Right lung (tissue), 5 donors: Measurements from ENCODE around the gene KRT86. TPM values are rescaled to one million over a fixed set of nuclear protein-coding genes. Genes with fewer than 3 reads are reported as not detected.
"Not testable (repeated sequence)": the region's sequence is repeated elsewhere in the genome, so short reads cannot be mapped to it uniquely, and the experiment has no call there.

ENCODE experiments used
- DNase-seq, 2 donors: peaks; one replicate each; pipeline ENCODE4 v3.0.0-alpha.2; 2013
- polyA plus RNA-seq, 5 donors: library from polyadenylated mRNA; unstranded; fragments of 120-200 nt; gene quantifications; one replicate each; pipeline versions ENCODE4 v1.2.1 to v1.2.3, GENCODE V29; 2013; ENCODE audit warnings: inconsistent platforms in 1 of 5, low replicate concordance in 1 of 5; ENCODE audit not compliant: insufficient read length in 5 of 5, insufficient read depth in 1 of 5

Gene KRT86
- polyA plus RNA-seq, 5 donors: 0.08 to 0.24 (median 0.18) TPM; not detected in 1

GRCh38 chr12:52313926-52314325 is 39.5 kb downstream of the KRT86 start:
- DNase-seq: no peak

DNA sequence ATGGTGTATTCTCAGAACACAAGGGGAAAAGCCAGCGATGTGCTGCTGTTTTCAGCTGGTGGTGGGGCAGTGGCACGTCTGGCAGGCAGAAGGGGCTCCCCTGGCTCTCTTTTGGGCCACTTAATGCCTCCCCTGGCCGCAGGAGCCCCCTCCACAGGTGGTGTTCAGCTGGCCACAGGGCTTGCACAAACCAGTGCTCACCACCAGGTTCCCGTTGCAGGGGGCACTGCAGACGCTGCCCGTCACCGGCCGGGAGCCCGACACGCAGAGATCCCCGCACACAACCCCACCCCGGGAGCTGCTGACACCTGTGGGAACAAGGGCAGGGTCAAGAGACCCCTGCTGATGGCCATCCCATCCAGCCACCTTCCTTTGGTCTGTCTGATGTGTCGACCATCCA is 40.1 kb downstream of the KRT86 start:
- DNase-seq: no peak

DNA sequence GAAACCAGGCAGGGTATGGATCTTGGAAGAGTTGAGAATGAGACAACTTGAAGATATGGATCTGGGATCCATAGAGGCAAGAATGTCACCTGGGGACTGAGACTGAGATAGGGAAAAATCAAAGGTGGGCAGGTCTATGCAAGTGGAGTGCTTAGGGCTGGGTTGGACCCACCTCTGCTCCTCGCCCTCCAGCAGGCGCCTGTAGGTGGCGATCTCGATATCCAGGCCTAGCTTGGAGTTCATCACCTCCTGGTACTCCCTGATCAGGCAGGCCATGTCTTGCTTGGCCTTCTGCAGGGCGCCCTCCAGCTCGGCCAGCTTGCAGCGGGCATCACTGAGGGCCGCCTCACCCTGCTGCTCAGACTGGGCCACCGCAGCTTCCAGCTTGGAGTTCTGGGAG is 41.3 kb downstream of the KRT86 start:
- not testable (repeated sequence) for DNase-seq

DNA sequence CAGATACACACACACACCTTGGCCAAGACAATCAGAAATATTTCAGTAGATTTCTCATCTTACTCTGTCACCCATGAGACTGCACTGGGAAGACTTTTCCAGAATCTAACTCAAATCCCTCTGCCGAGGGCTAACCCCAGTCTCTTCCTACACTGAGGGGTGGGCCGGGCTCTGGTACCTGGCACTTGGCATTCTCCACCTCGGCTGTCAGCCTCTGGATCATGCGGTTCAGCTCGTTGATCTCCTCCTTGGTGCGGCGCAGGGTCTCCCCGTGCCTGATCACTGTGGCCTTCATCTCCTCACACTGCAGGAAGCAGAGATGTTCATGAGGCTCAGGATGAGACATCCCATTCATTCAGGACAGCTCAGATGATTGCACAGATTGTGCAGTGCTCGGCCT is 41.8 kb downstream of the KRT86 start:
- no peak for DNase-seq

DNA sequence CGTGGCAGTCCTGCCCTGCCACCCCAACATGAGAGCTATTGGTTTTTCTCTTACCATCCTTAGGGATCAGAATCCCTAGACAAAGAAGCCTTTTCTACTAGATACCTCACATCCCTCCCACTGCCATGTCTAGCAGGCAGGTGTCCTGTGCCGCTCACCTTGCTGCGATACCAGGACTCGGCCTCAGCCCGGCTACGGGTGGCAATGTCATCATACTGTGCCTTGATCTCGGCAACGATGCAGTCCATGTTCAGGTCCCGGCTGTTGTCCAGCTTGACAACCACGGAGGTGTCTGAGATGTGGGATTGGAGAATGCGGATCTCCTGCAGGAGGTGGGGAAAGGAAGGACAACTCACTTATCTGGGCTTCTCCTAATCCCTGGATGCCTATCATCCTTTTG is 42.3 kb downstream of the KRT86 start:
- DNase-seq: no peak

DNA sequence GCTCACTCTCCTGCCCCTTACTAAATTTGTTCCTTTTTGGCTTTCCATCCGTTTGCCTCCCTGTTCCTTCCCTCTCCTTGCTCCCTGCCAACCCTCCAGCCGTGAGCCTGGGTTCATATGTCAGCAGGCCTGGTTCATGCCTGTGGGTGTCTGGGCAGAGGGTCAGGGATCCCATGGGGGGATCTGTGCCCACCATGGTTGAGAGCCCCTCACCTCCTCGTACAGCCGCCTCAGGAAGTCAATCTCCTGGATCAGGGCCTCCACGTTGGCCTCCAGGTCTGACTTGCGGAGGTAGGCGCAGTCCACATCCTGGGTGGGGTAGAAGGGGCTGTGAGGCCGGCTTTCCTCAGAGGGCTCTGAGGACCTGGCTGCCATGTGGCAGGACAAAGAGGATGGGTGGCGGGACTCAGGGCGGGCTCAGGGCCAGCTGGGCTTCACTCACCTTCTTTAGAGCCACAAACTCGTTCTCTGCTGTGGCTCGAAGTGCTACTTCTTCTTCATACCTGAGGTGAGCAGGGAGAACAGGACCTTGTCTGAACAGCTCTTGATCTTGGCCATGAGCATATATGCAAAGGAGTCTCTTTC is 43.1 kb downstream of the KRT86 start:
- DNase-seq: no peak

DNA sequence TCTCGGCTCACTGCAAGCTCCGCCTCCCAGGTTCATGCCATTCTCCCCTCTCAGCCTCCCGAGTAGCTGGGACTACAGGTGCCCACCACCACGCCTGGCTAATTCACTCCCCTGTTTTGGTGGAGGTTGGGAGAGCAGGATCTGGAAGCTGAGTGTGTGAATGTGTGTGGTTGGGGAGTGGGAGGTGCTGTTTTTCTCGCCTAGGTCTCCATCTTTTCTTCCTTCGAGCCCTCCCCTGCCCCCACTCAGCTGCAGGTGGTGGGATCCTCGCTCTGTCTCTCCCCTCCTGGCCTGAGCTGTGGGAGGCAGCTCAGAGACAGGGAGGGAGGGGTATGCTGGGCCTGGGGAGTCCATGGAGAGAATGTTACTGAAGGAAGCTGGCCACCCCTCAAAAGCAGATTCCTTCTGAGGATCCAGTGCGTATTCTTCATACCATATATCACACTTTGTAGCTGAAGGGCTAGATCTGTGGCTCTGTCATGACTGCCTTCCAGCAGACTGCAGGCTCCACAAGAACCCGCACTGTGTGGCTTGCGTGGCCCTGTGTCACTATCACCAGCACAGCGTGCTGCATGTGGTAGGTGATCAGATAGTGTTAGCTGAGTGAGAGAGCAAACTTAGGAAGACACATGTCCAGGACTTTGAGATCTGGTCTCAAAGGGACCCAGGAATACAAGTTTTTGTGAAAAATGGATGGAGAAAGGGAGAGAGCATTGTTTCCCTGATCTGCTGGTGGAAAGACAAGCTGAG is 44.0 kb downstream of the KRT86 start:
- DNase-seq: no peak

DNA sequence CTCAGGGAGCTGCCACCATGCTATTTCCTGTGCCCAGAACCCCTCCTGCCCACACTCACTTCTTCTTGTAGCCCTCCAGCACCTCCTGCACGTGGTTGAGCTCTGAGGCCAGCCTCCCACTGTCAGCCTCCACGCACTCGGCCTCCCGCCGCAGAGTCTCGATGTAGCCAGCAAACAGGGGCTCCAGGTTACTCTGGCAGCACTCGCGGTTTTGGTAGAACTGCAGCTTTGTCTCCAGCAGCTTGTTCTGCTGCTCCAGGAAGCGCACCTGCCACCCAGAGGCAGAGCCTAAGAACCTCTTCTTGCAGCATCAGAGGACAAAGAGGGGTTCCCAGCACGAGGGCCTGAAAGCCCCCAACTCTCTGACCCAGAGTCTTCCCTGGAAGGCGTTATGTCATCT is 44.7 kb downstream of the KRT86 start:
- DNase-seq: no peak

DNA sequence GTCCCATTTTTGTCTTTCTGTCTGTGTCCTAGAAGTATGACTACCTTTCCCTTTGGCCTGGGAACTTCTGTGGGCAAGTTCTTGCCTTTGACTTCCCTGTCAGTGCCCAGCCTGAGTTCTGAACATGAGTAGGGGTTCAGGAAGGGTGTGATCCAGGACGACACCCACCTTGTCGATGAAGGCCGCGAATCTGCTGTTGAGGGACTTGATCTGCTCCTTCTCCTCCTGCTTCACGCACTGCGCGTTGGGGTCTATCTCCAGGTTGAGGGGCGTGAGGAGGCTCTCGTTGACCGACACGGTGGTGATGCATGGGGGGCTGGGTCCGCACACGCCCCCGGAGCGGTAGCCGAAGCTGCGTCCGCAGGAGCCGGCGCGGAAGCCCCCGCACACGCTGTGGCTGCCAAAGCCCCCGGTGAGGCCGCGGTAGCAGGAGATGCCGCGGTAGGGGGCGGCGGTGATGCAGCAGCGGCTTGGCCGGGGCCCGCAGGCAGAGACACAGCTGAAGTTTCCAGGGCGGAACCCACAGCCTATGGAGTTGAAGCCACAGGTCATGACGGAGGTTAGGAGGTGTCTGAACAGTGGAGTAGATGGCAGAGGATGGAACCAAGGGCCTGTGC is 46.4 kb downstream of the KRT86 start, which contains the start of gene KRT83:
Gene KRT83, minus strand, starts transcription at position 615 of the 617 bp plus-strand sequence. Its CDS starts 63 bp downstream, at position 552.
- no peak for DNase-seq

GRCh38 chr12:52321418-52321817 is 47.0 kb downstream of the KRT86 start:
- DNase-seq: no peak

DNA sequence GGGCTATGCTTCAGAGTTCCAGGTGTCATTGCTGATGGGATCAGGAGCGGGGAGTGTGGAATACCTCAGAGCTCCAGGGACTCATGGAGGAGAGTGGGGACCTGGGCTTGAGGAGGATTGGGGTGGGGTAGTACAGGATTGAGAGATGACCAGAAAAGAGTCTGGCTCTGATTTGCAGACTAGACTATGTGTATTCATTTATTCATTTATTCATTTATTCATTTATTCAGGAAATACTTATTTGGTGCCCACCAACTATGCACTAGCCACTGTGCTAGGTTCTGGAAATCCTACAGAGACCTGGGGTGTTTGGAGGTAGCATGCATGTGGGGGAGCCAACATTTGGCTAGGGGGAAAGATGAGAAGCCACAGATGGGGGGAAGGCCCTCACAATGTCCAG is 47.6 kb downstream of the KRT86 start:
- no peak for DNase-seq

DNA sequence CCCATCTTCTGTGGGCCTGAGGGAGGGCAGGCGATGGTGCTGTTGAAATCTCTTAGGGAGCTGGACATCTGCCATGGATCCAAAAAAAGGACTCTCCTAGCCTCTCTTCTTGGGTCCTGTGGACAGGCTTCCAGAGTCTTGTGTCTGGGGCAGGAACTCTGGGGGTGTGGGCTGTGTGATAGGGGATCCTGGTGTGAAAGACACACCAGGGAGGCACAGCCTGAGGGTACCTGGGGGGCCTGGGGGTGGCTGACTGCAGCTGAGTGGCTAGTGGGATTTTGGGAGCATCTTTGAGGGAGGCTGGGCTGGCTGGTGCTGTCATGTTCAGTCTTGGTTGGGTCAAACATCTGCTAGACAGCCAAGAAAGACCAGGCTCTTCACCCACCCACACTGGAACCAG is 48.6 kb downstream of the KRT86 start:
- DNase-seq: no peak

DNA sequence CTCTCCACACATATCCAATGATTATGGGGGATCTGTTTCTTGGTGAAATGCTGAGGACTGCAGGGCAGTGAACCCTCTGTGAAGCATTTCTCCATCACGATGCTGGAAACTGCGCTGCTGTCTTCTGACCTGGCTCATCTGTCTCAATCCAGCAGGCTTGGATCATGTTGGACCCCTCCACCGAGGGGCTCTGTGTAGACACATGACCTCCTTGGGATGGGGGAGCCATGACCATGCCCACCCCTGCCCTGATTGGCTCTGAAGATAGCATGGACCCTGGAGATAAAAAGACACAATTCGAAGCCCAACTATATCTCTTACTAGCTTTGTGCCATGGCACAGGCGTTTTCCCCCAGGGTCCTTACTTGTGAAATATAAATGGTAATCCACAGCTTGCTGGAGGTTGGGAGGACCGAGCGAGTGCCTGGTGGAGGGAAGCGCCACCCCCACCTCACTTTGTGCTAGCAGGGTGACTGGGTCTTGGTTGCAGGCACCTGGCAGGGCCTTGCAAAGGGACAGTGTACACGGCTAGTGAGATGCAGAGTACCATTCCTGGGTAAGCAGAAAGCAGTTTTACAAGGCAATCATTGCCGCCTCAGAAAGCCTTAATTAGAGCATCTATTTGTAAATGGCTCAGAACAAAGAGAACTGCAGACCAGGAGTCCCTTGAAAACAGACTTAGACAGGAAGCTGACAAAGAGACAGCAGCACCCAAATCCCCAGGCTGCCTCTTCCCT is 49.1 kb downstream of the KRT86 start:
- no peak for DNase-seq

DNA sequence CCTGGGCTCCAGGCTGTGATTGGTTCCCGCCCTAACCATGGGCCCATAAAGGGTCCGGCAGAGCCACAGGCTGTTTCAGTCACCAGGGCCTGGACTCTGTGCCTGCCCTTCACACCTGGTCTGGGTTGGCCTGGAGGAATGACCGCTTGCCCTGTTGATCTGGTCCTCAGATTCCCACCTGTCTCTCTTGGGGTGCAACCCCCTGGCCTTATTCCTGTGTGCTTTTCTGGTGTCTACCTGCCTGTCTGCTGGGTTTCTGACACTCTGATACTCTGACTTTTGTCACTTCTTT is 49.7 kb downstream of the KRT86 start:
- no peak for DNase-seq

- DNase-seq: peak; percentile 40 to 52
Observed at GRCh38 chr12:52327052-52327829, 52.8 kb downstream of the KRT86 start.

GRCh38 chr12:52327830-52328500 is 53.5 kb downstream of the KRT86 start:
- no peak for DNase-seq

DNA sequence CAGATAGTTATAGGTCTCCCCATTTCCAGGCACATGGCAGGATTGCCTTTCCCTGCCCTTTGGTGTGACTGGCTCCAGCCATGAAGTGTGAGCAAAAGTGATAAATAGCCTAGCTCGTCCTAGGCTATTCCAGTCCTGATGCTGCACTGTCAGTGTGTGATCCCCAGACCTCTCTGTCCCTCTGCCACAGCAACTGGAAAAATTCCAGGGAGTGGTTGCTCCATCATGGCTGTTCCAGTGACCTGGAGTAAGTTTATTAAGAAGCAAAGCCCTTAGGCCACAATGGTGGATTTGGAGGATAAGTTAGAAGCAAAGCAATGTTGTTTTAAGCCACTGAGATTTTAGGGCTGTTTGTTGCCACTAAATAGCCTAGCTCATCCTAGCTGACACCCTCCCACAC is 56.6 kb downstream of the KRT86 start:
- no peak for DNase-seq

- DNase-seq: no peak
Observed at GRCh38 chr12:52331833-52332232, 57.4 kb downstream of the KRT86 start.

- no peak for DNase-seq
Observed at GRCh38 chr12:52332381-52332780, 57.9 kb downstream of the KRT86 start.

- DNase-seq: no peak
Observed at GRCh38 chr12:52333321-52333720, 58.9 kb downstream of the KRT86 start.

GRCh38 chr12:52334185-52334584 is 59.7 kb downstream of the KRT86 start:
- DNase-seq: no peak
